Effector CD8-positive, alpha-beta T cell (primary cell): ENCODE measurements around the gene FAM20A.
A peak's percentile ranks its signal among the peaks of the same experiment; 100 is the strongest.
"Not testable (repeated sequence)": the region's sequence is repeated elsewhere in the genome, so short reads cannot be mapped to it uniquely, and the experiment has no call there.

Source experiments
- DNase-seq: peaks from one replicate; lab custom pipeline; 2025; lab: John Stamatoyannopoulos, UW

The FAM20A gene

GRCh38 chr17:68519911-68520310 lies 81.3 kb downstream of the FAM20A start:
- no peak for DNase-seq

- DNase-seq: not testable (repeated sequence)
Measured at GRCh38 chr17:68519051-68519450, 82.1 kb downstream of the FAM20A start.

- no peak for DNase-seq
Measured at GRCh38 chr17:68518063-68518815, 82.9 kb downstream of the FAM20A start.

GRCh38 chr17:68517605-68518004 lies 83.6 kb downstream of the FAM20A start:
- DNase-seq: not testable (repeated sequence)

GRCh38 chr17:68516732-68517131 lies 84.4 kb downstream of the FAM20A start:
- no peak for DNase-seq

- no peak for DNase-seq
Measured at GRCh38 chr17:68514831-68515635, 86.1 kb downstream of the FAM20A start.

GRCh38 chr17:68513932-68514331 lies 87.2 kb downstream of the FAM20A start:
- DNase-seq: no peak

GRCh38 chr17:68512960-68513474 lies 88.2 kb downstream of the FAM20A start:
- no peak for DNase-seq

- peak; percentile 84 for DNase-seq
Measured at GRCh38 chr17:68512247-68512959, 88.8 kb downstream of the FAM20A start, which contains the start of gene PRKAR1A. Gene PRKAR1A (plus strand): TSS chr17:68512430. CDS start chr17:68515400, 2,970 bp downstream.

GRCh38 chr17:68511671-68512246 lies 89.4 kb downstream of the FAM20A start:
- DNase-seq: peak; percentile 70

- no peak for DNase-seq
Measured at GRCh38 chr17:68511254-68511670, 89.9 kb downstream of the FAM20A start.

- DNase-seq: no peak
Measured at GRCh38 chr17:68509141-68510057, 91.8 kb downstream of the FAM20A start.

- no peak for DNase-seq
Measured at GRCh38 chr17:68507576-68507975, 93.6 kb downstream of the FAM20A start.

GRCh38 chr17:68505951-68506350 lies 95.2 kb downstream of the FAM20A start:
- DNase-seq: no peak

GRCh38 chr17:68501074-68501473 lies 100.1 kb downstream of the FAM20A start:
- no peak for DNase-seq

- no peak for DNase-seq
Measured at GRCh38 chr17:68499587-68499986, 101.6 kb downstream of the FAM20A start.

- no peak for DNase-seq
Measured at GRCh38 chr17:68498479-68499326, 102.5 kb downstream of the FAM20A start.

GRCh38 chr17:68497885-68498319 lies 103.3 kb downstream of the FAM20A start:
- DNase-seq: no peak

- no peak for DNase-seq
Measured at GRCh38 chr17:68495081-68495480, 106.1 kb downstream of the FAM20A start.
